ENCODE measurements around the gene THADA.
A peak's percentile ranks its signal among the peaks of the same experiment; 100 is the strongest.

The THADA gene

DNA sequence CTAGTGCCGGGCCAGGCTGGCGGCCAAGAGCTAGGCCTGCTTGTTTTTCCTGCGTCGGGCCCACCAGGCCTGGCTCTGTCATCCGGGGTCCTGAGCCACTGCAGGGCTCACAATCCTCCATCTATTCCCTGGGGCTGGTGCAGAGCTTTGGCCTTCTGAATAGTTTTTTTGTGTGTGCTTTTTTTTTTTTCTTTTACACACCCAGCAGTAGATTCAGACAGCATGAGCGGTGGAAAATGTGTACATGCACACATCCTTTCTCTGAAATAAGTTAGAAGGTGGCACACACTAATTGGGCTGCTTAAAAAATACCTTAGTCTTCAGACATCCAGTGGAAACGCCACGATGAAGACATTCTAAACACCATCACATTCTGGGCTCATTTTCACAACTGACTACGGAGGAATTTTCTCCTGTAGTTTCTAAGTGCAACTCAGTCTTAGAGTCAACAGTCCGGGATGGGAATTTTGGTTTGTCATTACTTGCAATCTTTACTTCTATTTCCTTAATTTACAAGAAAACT, 375.5 kb downstream of the THADA start:
- no peak for DNase-seq

DNA sequence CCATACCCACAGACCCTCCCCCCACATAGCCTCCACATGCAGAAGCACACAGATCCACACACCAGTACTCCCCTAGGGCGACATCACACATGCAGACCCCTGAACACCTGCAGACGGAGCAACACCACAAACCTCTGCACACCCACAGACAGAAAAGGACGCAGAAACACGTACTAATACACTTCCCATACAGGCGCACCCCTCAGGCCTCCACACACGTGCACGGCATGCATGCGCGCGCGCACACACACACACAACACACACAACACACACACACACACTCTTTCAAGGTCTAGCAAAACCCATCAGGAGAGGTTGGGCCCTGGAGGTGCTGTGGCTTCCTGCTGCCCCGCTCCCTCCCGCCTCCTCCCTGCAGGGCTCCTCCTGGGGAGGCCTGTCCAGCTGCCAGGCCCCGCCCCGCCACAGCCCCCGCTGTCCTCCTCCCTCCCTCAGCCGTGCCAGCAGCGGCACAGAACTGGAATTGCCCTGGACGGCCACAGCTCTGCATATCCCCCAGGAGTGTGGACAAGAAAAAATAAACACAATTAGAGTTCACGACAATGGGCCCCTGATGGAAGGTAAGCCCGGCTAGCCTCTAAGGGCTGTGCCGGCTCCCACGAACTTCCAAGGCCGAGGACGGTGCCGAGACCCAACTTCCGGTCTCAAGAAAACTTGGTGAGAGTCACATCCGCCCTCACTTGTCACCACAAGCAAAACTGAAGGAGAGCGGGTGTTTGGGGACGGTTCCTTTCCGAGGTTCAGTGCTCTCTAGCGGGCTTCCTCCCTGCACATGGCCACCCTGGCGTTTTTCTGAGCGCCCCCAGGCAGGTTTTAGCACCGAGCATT, 376.2 kb downstream of the THADA start:
- DNase-seq, result peak; percentile 88

DNA sequence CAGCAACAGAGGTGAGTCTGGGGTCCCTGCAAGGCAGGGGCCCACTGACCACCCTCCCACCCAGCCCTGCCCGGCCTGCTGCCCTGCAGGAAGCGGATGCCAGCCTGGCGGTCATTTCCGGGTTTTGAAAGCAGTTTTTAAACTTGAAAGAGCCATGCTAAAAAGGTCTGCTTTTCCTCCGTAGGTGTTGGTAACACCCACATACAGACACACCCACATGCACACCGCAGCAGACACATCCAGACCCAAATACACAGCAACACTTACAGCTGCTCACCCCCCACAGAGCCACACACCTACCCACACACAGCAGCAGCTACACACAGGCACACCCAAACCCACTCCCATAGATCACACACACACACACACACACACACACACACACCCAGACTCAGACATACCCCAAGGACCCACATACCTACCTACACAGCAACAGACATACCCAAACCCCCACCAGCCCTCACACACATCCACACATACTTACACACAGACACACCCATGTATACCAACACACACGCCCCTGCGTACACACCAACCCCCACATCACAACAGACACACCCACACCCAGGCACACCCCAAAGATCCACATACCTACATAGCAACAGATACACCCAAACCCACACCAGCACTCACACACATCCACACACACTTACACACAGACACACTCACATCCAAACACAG, 377.0 kb downstream of the THADA start:
- peak; percentile 55 for DNase-seq

DNA sequence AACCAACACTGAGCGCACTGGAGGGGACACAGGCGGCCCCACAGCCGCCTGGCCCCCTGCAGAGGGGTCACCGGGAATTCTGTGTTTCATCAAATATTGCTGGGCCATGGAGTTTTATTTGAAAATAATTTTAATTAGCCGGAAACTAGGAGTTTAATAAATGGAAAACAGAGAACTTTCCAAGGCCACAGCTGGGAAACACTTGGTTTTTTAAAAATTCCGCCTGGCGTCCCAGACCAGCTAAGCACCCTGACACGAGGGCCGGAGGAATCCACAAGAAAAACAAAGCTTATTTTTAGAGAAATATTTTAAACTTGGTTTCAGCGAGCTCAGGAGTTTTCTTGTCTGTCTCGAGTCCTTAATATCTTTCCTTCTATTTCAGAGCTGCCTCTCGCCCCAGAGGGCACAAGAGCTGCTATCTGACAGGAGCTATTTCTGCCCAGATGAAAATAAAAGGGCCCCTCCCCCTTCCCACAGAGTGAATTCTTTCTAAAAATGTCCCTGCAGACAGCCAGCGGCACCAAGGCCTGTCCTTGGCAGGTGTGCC, 377.6 kb downstream of the THADA start:
- peak; percentile 55 for DNase-seq

DNA sequence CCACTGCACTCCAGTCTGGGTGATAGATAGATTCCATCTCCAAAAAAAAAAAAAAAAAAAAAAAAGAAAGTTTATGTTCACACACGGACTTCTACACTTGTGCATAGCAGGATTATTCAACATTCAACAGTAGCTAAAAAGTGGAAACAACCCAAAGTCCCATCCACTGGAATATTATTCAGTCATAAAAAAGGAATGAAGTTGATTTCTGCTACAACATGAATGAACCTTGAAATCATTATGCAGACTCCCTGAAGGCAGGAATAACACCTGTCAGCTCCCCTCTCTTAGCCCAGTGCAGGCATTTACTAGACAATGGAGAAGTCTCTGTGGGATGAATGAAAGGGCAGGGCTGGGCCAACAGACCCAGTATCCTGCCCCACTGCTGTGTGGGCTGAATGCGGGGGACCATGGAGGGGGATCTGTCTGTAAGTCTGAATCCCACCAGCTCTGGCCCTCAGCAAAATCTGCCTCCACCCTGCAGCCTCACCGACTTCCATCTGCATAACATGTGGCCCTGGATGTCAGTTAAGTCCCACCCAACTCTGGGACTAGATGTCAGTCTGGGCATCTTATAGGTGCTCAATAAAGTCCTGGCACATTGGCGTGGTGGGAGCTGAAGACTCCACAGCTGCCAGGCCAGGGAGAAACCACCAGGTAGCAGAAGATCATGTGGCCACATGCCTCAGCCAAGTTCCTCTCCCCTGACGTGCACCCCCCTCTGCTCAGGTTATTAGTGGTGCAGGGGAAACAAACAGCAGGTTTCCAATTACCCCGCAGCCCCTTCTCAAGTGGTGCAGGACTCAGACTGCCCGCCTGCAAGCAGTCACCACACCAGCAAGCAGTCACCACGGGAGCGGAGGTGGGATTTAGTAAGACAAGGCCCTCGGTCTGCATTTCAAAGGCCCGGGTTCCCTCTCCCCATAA, 378.3 kb downstream of the THADA start:
- no peak for DNase-seq

DNA sequence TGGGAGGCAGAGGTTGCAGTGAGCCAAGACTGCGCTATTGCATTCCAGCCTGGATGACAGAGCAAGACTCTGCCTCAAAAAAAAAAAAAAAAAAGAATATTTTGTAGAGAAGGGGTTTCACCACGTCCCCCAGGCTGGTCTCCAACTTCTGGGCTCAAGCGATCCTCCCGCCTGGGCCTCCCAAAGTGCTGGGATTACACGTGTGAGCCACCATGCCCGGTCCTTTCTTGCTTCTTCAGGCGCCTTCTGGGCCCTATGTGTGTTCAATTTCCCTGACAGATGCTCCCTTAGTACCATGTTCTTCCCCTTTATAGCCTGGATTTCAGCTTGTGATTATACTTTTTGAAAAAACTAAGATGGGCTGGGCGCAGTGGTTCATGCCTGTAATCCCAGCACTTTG, 379.2 kb downstream of the THADA start:
- no peak for DNase-seq

DNA sequence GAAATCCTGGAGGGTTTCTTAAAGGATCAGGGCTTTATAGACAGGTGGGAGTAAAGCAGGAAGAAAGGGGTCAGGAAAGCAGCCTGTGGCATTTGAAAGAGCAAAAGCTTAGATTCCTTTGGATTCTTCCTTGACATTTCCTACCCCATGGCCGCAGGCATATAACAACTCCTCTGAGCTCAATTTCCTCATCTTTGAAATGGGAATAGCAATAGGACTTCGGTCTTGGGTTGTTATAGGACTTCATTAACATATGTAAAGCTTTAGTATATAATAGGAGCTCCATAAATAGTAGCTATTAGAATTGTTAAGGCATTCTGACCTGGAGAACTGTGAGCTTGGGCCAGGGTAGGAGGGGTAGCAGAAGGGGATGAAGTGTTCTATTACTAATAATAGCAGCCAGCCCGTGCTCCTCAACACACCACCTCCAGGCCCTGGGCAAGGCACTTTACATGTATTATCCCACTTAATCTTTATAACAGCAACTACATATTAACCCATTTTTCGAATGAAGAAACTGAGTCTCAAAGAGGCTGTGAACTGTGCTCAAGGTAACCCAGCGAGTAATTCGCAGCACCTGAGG, 380.1 kb downstream of the THADA start:
- DNase-seq, result no peak

DNA sequence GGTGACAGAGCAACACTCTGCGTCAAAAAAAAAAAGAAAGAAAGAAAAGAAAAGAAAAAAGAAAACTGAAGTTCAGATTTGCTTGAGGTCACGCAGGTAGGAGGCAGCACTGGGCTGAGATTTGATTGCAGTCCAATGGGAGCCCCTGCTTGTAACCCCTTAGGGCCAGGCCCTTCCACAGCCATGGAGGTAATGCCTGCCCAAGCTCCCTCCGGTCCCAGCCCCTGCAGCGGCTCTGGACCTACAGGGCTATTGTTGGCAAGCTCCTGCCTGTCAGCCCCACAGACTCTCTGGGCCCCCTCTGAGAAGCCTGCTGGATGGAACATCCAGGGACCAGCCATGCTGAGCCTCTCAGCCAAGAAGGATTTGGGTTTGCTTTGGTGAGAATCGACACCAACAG, 381.6 kb downstream of the THADA start:
- no peak for DNase-seq

DNA sequence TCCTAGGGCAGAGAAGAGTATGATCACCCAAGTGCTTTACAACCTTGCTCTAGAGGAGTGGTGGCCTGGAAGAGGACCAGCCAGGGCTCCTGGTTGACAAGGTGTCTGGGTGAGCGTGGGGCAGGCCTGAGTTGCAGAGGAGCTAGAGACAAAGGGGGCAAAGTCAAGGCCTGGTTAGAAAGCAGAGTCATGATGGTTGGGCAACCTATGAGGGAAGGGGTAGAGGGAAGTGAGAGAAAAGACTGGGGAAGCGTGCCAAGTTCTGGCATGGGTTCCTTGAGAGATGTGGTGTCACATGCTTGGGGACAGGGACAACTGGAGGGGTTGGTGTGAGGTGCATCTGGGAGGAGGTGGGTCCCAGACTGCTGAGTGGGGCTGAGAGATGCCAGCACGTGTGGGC, 382.9 kb downstream of the THADA start:
- DNase-seq, result peak; percentile 53

DNA sequence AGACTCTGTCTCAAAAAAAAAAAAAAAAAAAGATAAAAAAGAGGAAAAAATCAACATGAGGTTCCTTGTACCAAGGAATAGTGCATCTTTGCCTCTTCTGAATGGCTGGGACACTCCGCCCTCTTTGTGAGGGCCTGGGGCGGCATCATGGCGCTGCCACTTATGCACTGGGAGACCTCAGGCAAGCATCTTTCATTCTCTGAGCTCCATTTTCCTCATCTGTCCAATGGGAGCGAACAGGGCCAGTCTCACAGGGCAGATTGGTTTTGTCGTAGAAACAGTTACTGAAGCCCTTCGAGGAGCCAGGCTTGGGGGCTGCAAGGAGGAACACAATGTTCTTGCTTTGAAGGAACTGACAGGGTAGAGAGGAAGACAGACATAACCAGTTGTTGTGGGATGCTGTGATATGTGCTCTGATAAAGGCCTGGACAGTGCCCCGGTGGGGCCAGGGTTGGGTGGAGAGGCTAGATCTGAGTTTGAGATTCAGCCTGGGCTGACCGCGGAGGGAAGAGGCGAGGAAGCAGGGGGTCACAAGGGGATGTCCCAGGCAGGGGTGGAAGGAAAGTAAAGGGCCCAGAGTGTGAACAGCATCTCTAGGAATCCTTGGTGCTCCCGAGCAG, 383.5 kb downstream of the THADA start:
- no peak for DNase-seq

DNA sequence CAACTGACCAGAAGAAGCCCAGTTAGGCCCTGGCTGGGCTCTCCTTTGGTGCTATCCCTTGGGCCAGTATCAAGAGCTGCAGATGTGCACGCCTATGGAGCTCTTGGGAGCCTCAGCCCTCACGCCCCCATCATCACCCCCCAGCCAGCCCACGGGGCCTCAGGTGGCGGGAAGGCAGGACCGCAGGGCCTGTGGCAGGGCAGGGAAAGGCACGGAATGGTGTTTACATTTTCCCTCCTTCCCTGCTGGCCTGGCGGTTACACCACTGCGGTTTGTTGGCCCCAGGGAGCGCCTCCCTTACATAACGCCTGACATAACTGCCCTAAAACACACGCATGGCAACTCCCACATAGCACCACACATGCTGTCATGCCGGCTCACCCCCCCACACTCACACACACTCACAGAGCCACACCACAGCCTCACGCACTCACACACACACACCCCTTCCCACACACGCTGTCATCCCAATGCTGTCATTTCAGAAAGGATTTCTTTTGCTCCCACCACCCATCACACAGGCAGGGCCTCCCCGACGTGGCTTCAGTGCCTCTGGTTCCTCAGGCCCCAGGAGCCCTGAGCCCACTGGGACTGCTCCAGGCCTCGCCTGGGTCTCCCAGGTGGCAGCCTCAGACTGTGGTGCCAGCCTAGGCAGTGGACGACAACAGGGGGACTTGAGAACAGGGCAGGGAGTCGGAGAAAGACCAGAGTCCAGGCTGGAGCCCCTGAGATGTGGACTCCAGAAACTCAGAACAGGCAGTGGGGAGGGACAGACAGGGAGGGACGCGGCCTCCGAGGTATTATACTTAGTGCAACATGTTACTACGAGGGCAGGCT, 385.2 kb downstream of the THADA start:
- DNase-seq, result peak; percentile 77

DNA sequence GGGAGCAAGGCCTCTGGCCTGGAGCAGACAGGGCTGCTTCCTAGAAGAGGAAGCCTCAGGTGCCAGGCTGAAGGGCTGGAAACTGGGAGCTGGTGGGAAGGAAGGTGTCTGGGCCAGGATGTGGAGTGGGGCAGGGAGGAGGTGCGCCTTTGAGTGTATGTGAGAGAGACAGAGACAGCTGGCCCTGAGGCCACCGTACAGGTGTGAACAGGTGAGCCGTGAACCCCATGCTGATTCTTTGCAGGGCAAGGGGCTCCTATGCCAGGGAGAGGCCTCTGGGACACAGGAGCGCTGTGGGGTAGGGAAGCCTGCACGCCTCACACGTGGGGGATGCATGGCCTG, 385.7 kb downstream of the THADA start:
- no peak for DNase-seq

DNA sequence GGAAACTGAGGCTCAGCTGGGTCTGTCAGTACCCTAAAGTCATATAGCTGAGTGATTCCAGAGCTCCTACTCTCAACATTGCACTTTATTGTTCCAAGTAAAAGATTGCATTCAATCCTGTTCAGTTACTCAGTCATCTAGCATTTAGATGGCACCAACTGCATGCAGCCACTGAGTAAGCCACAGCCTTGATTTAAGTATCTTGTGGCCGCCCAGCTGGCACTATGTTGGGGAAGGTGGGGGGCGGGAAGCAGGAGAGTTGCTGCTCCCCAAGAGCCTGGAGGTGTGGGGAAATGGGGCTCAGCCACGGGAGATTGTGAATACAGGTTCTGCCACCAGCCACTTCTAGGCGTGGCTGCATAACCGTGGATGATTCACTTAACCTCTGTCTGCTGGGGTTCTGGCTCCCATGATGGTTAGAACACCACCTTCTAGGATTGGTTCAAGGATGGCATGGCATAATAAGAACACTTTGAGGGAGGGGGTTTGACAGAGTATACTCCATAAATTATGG, 386.6 kb downstream of the THADA start:
- no peak for DNase-seq

DNA sequence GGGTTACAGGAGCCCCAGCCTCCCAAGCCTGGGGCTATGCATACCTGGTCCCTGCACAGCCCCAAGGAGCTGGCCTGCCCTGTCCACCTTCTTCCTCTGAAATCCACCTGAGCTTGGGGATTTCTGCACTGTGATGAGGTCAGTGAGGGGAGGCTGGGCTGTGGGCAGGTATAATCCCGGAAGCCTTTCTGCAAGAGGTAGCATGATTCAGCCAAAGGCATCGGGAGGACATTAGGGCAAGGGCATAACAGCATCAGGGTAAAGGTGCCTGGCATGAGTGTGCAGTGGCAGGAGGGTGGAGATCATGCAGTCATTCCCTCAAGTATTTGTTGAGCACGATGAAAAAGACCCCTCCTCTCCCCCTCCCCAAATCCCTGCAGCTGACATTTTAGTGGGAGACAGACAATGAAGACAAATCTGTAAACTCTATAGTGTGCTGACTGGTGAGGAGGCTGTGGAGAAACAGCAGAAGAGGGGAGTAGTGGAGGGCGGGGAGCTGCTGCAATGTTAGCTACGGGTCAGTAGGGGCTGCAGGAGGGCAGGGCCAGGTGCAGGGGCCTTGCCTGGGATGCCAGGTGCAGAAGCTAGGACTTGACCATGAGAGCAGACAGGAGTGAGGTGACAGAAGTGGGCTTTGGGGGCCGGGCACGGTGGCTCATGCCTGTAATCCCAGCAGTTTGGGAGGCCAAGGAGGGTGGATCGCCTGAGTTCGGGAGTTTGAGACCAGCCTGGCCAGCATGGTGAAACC, 388.1 kb downstream of the THADA start:
- DNase-seq, result no peak

DNA sequence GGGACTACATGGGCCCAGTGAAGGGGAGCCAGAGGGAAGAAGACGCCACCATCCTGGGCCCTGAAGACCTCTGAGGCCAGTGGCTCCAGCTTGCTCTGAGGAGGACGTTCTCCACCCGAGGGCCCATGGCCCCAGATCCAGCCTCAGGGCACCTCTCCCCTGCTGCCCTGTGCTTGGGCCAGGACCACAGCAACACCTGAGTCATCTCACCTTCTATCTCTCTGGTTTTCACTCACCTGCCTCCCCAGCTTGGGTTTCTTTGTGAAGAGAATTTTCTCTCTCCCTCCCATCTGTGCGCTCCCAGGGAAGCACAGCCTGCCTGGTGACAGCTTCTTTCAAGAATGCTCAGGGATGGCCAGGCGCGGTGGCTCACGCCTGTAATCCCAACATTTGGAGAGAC, 389.2 kb downstream of the THADA start:
- DNase-seq, result no peak

DNA sequence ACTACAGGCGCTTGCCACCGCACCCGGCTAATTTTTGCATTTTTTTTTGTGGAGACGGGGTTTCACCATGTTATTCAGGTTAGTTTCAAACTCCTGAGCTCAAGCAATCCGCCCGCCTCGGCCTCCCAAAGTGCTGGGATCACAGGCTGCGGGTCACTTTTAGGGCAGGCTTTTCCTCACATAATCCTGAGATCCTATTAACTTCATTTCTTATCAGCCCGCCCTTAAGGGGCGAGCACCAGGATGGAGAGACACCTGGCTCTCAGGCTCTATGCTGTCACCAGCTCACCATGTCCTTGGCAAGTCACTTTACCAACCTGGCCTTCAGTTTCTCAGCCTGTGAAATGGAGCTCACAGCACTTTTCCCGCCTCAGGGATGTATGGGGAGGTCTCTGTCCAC, 392.5 kb downstream of the THADA start:
- no peak for DNase-seq

DNA sequence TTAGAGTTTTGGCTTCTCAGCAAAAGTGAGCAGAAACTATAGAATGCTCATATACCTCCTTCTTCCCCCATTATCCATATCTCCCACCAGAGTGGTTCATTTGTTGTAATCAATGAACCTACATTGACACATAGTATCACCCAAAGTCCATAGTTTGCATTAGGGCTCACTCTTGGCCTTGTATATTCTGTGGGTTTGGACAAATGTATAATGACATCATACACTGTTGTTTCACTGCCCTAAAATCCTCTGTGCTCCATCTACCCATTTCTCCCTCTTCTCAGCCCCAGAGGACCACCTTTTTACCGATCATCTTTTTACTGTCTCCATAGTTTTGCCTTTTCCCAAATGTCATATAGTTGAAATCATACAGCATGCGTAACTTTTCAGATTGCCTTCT, 393.5 kb downstream of the THADA start:
- no peak for DNase-seq

DNA sequence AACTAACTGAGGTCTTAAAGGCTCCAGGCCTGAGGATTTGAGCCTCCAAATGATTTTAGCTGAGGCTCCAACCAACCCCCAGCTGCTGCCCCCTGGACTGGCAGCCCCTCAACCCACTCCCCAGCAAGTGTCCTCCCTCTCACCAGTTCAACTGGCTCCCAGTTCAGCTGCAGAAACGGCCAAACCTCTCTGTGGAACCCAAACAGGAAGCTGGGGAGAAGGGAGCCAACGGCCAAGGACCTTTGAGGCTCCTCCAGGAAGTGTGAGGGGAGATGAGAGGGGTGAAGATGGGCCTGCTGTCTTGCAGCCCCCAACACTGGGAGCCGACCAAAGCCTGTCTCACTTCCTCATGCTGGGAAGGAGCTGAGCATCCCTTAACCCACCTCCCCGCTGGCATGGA, 394.3 kb downstream of the THADA start:
- DNase-seq, result peak; percentile 75

DNA sequence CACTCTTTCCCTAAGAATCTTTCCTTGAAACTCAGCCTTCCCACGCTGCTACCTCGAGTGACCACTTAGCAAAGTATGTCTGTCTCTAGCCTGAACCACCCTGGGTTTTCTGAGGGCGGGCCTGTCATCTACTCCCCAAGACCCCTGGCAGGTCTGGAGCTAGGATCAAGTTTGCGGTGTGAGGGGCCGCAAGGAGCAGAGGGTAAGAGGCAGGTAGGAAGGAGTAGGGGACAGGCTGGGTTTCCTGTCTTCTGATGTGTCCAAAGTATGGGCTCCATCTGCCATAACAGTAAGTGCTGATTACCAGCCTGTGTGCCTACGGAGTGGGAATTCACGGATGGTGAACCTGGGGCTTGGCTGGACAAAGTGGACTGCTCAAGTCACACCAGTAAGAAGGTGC, 394.8 kb downstream of the THADA start:
- no peak for DNase-seq

Data from GDM1 (cell line).